Measurements from ENCODE around the gene ITIH1.

The ITIH1 gene

GRCh38 chr3:52795298-52795900, 18.0 kb downstream of the ITIH1 start:
- in situ Hi-C loops (cut with MboI; ENCODE audit: low pct_unique_long_range_greater_than_20kb, low sequenced_read_pairs, unreplicated experiment): no loop called here
- TF ChIP-seq CTCF (IDR thresholded peaks at IDR 0.05; ENCODE audit: extremely low read depth, insufficient read depth, missing control alignments): no peak

DNA sequence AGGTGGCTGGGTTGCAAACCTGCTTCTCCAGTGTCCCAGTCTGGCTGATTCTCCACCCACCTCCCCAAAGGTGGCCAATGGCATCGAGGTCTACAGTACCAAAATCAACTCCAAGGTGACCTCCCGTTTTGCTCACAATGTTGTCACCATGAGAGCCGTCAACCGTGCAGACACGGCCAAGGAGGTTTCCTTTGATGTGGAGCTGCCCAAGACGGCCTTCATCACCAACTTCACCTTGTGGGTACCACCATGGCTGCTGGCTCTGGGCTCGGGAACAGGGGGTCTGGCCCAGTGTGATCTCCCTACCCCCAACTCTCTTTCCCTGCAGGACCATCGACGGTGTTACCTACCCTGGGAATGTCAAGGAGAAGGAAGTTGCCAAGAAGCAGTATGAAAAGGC, 19.0 kb downstream of the ITIH1 start:
- in situ Hi-C loops (cut with MboI; ENCODE audit: low pct_unique_long_range_greater_than_20kb, low sequenced_read_pairs, unreplicated experiment): no loop called here
- TF ChIP-seq CTCF (IDR thresholded peaks at IDR 0.05; ENCODE audit: extremely low read depth, insufficient read depth, missing control alignments): no peak
- no peak for DNase-seq (ENCODE audit: low spot score)

More at GRCh38 chr3:52795298-52795900, 18.0 kb downstream of the ITIH1 start:
- no peak for DNase-seq (ENCODE audit: low spot score)

DNA sequence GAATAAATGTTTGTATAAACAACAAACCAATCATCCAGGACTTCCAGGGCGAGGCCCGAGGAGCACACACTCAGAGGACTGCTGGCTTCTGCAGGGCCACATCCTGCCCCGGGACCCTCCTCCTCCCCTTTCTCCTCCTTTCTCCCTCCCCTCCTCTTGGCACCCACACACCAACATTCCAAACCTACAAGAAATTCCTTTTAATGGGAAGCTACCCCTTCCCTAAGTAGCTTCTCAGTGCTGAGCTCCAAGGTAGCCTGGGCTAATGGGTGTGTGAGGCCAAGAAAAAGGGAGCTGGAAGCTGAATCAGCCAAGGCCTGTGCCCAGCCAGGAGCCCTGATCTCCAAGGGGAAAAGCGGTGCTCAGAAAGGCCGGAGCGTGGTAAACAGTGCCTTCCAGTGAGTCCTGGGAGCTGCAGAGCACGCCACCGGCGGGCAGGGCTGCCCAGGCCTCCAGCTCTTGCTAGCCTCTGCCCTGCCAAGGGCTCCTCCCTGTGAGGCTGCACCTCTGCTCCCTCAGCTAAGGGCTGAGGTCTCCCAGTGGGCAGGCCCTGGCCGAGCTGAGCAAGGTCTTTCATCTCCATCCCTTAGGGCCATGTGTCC, 21.1 kb downstream of the ITIH1 start:
- in situ Hi-C loops (cut with MboI; ENCODE audit: low pct_unique_long_range_greater_than_20kb, low sequenced_read_pairs, unreplicated experiment): no loop called here
- no peak for TF ChIP-seq CTCF (IDR thresholded peaks at IDR 0.05; ENCODE audit: extremely low read depth, insufficient read depth, missing control alignments)
- no peak for DNase-seq (ENCODE audit: low spot score)

DNA sequence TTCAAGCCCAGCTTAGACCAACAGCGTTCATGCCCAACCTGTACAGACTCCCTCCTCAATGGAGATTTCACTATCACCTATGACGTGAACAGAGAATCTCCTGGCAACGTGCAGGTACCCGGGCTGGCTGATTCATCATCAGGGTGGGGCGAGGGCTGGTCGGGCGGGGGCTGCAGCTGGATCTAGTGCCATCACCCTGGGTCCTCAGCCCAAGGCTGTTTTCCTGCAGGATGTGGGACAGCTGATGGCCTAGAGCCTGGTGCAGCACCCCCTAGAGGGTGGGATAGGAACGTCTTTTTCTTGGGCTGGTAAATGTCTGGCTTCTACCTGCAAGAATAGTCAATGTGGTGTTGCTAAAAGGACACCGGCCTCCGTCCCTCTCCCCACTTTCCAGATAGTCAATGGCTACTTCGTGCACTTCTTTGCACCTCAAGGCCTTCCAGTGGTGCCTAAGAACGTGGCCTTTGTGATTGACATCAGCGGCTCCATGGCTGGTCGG, 21.6 kb downstream of the ITIH1 start:
- DNase-seq (ENCODE audit: low spot score): peak; percentile 75
- TF ChIP-seq CTCF (IDR thresholded peaks at IDR 0.05; ENCODE audit: extremely low read depth, insufficient read depth, missing control alignments): peak; percentile 68
- in situ Hi-C loops (cut with MboI; ENCODE audit: low pct_unique_long_range_greater_than_20kb, low sequenced_read_pairs, unreplicated experiment): no loop called here

DNA sequence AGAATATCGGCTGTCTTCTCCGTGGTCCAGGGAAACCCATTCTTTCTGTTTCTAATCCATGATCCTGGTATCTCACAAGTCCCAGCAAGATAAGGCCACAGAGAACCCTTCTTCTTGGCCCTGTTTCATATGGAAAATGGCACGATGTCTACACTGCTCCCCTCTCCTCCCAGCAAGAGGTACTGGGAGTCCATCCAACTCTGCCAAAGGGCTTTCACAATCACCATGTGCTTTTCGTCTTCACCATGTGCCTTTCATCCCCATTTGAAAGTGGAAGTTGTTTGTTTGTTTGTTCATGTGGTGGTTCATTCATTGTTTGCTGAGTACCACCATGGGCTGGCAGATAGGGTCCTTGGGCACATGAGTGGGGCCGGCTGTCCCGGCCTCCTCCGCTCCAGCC, 22.7 kb downstream of the ITIH1 start:
- no peak for TF ChIP-seq CTCF (IDR thresholded peaks at IDR 0.05; ENCODE audit: extremely low read depth, insufficient read depth, missing control alignments)
- in situ Hi-C loops (cut with MboI; ENCODE audit: low pct_unique_long_range_greater_than_20kb, low sequenced_read_pairs, unreplicated experiment): no loop called here
- no peak for DNase-seq (ENCODE audit: low spot score)

DNA sequence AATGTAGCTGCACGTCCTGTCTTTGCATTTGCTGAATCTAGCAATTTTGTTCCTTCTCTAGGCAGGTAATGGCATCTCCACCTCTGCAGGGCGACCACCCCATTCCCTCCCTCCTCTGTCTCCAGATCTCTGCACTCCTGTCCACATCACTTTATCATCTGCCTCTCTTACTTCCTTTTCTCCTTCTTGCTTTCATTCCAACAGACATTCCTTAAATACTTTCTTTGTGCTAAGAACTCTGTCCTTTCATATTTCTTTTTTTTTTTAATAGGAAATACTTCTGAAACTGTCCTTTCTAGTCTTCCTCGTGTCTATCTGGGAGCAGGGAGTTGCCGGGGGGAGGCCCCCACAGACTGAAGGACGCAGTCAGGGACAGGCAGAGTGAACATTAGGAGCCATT, 24.4 kb downstream of the ITIH1 start:
- TF ChIP-seq CTCF (IDR thresholded peaks at IDR 0.05; ENCODE audit: extremely low read depth, insufficient read depth, missing control alignments): no peak
- in situ Hi-C loops (cut with MboI; ENCODE audit: low pct_unique_long_range_greater_than_20kb, low sequenced_read_pairs, unreplicated experiment): no loop called here
- DNase-seq (ENCODE audit: low spot score): no peak
